ENCODE results near the gene SPATC1L.

The SPATC1L gene

DNA sequence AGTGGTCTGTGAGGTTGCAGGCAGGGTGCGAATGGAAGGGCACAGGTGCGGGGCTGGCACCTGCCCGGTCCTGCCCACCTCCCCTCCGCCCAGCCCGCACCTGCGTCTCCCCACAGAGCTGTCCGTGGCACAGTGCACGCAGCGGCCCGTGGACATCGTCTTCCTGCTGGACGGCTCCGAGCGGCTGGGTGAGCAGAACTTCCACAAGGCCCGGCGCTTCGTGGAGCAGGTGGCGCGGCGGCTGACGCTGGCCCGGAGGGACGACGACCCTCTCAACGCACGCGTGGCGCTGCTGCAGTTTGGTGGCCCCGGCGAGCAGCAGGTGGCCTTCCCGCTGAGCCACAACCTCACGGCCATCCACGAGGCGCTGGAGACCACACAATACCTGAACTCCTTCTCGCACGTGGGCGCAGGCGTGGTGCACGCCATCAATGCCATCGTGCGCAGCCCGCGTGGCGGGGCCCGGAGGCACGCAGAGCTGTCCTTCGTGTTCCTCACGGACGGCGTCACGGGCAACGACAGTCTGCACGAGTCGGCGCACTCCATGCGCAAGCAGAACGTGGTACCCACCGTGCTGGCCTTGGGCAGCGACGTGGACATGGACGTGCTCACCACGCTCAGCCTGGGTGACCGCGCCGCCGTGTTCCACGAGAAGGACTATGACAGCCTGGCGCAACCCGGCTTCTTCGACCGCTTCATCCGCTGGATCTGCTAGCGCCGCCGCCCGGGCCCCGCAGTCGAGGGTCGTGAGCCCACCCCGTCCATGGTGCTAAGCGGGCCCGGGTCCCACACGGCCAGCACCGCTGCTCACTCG lies 52.2 kb downstream of the SPATC1L start:
- no peak for DNase-seq (ENCODE audit: low read depth)

DNA sequence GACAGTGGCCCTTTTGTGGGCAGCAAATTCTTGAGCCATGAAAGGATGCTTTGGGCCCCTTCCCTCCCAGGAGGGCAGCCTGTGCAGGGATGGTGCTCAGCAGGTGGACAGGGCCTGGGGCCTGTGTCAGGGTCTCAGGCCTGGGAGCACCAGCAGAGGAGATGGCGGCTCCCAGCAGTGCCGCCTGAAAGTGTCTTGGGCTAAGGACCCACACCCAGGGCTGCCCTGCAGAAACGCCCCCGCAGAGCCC lies 52.7 kb downstream of the SPATC1L start:
- DNase-seq (ENCODE audit: low read depth): no peak

DNA sequence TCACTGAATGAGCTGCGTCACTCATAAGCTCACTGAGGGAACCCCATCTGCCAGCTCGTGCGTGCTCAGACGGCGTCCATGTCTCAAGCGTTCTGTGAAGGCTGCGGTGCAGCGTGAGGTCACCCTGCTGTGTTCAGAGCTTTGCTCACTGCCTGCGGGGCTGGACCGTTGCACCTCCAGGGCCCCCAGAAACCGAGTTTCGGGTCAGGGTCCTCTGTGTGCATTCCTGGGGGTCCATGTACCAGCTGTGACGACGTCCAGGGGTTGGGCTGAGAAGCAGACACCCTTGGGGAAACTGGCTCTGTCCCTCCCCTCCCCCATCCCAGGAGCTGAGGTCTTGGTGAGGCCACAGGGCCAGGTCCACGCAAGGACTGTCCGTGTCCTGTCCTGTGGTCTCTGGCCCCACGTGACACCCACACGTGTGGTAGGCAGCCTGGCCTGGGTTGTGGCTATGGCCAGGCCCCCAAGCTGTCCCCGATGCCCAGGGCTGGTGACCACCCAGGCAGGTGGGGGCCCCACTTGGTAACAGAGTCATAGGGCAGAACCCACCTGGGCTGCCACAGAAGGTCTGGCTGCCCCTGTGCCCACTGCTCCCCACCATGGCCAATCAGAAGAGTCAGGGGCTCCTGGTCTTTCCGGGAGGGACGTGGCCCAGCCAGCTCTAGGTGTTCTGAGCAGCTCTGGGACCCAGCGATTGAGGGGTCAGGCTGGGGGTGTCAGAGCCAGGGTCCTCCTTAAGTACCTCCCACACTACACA lies 53.2 kb downstream of the SPATC1L start:
- DNase-seq (ENCODE audit: low read depth): no peak

DNA sequence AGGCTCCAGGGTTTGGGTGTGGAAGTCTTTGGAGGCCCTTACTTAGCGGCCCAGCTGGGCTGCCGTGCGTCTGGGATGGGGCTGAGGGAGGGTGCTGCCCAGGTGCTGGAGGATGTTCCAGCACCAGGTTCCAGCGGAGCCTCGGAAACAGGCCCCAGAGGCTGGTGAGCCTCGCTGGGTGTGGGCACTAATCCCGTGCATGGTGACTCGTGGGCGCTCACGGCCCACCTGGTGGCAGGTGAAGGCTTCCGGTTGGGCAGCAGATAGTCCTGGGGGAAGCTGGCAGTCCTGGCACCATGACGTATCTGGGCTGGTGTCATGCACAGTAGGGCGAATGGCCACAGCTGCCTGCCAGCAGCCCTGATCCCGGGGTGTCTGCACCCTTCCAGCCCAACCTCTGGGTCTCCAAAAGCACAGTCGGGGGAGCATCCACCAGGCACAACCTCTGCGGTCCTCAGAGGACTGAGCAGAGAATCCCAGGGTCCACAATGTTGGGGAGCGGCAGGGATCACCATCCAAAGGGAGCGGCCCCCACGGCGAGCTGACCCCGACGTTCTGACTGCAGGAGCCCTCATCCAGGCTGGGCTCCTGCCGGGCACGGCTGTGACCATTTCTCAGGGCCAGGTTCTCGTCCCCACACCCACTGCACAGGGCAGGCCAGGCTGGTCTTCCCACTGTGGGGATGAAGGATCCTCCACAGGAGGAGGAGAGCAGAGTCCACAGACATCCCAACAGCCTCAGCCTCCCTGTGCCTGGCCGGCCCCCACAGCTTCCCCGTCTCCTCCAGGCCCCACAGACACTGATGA lies 54.2 kb downstream of the SPATC1L start:
- no peak for DNase-seq (ENCODE audit: low read depth)

DNA sequence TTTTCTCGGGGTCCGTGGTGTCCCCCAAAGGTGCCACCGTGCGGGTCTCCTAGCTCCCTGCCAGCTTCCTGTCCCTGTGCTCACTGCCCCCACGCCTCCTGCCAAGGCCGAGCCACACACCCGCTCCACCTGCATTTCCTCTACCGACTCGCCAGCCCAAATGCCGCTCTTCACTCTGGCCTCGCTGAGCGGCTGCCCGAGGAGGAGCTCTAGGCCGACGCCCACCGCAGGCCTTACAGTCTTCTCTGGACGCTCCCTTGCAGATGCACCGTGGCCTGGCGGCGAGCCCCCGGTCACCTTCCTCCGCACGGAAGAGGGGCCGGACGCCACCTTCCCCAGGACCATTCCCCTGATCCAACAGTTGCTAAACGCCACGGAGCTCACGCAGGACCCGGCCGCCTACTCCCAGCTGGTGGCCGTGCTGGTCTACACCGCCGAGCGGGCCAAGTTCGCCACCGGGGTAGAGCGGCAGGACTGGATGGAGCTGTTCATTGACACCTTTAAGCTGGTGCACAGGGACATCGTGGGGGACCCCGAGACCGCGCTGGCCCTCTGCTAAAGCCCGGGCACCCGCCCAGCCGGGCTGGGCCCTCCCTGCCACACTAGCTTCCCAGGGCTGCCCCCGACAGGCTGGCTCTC lies 55.2 kb downstream of the SPATC1L start:
- DNase-seq (ENCODE audit: low read depth): no peak

DNA sequence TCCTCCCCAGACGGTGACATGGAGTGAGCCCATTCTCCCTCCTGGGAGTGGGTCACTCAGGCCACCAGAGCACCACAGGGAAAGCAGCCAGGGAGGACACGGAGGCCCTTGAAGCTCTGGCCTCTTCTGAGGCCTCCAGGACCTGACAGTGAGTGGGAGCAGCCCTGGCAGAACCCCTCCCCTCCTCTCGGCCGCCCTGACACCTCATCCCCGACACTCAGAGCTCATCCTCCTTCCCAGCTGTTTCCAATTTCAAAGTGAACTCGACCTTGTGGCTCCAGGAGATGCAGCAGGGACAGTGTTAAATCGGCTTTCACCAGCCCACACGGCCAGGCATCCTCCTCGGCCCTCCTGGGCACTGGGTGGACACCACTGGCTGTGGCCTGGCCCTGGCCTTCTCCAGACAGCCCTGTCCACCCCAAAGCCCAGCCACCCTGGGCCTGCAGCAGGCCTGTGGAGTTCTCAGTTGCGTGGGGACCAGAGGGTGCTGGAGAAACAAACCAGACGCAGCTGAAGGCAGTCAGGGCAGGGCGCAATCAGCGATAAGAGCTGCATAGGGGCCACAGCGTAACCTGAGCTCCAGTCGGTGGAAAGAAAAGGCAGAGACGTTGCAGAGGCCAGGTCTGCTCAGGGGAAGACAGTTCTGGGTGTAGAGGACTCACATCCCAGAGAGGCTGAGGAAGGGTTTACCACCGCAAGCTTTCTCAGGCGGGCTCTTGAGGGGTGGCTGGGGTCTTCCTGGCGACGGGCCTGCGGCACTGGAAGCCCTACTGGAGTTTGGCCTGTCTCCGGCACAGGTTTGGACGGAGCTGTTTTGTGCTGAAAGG lies 55.9 kb downstream of the SPATC1L start:
- no peak for DNase-seq (ENCODE audit: low read depth)

DNA sequence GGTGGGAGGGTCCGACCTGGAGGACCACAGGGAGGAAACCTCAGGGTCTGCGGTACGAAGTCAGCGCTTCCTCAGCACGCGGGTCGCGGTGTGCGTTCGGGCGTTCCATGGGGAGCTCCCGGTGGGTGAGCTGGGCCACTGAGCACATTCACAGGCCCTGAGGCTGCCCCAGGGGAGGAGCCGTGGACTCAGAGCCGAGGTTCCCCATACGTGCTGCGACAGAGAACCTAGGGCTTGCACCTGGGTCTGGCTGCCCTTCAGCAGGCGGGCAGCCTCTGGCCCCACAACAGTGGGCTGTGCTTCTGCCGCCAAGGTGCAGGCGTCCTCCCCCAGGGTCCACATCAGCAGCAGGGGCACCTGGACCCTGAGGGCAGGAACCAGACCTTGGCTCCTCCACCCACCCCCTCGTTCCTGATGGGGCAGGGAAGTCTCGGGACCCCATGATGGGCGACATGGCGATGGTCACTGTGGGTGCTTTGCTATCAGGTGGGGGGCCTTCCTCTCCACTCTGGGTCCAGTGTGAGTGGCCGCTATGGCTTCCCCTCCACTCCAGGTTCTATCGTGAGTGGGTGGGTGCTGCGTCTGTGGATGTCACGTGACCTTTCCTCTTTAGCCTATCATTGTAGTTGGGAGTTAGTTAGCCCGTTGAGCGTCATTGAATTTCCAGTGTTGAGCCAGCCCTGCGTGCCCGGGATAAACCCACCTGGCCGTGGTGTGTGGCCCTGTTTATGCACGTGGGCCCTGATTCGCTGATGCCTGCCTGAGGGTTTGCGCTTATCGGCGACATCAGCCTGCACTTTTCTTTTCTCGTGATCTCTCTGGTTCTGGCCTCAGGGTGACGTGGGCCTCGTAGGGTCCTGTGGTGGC lies 56.8 kb downstream of the SPATC1L start:
- DNase-seq (ENCODE audit: low read depth): no peak

DNA sequence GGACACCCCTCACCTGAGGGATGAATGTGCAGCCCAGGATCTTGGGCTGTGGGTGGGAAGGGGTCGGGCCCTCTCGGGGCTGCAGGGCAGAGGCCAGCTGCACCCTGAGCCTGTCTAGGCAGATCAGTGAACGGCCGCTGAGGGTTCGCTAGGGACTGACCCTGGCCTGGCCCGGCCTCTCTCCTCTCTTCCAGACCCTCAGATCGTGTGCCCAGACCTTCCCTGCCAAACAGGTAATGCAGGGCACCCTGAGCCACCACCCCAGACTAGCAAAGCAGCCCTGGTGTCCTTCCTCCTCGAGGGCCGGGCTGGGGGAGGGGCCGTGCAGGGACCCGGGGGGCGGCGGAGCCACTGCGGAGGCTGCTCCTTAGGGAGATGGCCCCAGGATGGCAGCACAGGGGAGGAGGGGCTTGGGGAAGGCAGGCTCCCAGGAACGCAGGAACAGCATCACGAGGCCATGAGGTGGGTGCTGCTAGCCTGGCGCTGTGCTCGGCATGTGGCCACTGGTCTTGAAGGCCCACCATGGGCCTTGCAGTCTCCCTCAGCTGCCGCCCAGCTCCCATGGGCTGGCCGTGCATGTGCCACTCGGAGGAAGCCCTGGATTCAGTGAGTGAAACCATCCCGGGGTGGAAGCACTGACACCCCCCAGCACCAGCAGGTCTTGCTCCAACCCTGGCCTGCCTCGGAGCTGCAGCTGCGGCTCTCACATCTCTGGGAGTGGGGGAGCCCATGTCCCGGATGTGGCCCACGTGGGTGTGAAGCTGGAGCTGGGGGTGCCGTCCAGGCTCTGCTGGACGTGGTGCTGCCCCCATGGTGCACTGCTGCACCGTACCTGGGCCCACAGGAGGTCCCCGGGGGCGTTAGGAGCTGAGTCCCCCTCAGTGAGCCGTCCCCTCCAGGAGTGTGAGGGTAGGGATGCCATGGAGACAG lies 57.7 kb downstream of the SPATC1L start:
- DNase-seq (ENCODE audit: low read depth): no peak

DNA sequence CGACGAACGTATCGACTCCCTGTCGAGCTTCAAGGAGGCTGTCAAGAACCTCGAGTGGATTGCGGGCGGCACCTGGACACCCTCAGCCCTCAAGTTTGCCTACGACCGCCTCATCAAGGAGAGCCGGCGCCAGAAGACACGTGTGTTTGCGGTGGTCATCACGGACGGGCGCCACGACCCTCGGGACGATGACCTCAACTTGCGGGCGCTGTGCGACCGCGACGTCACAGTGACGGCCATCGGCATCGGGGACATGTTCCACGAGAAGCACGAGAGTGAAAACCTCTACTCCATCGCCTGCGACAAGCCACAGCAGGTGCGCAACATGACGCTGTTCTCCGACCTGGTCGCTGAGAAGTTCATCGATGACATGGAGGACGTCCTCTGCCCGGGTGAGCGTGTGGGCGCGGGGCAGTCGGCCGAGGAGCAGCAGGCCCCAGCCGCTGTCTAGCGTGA lies 58.4 kb downstream of the SPATC1L start:
- DNase-seq (ENCODE audit: low read depth): no peak

DNA sequence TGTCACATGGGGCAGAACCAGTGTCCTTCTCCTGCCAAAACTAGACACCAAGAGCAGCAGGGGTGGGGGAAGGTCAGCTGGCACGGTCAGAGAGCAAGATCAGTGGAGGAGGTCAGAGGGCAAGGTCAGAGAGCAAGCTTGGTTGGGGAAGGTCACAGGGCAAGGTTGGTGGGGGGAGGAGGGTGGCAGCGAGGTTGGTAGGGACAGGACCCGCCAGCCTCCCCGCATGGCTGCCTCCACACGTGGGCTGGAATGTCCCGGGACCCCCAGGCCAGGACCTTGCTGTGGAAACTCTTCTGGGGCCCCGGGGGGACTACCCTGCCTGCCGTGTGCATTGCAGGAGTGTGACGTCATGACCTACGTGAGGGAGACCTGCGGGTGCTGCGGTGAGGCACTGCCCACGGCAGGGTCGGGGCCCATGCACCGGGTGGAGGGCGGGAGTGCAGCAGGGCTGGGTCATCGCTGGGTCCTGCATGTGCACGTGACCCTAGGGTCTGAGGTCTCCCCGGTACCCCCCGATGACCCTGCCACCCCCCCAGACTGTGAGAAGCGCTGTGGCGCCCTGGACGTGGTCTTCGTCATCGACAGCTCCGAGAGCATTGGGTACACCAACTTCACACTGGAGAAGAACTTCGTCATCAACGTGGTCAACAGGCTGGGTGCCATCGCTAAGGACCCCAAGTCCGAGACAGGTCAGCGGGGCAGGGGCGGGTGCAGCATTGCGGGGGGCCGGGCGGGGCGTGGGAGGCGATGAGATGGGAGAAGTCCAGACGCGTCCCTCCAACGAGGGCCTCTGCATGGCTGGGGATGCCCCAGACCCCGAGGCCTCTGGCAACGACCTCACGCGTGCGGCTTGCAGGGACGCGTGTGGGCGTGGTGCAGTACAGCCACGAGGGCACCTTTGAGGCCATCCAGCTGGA lies 59.1 kb downstream of the SPATC1L start:
- DNase-seq (ENCODE audit: low read depth): no peak

DNA sequence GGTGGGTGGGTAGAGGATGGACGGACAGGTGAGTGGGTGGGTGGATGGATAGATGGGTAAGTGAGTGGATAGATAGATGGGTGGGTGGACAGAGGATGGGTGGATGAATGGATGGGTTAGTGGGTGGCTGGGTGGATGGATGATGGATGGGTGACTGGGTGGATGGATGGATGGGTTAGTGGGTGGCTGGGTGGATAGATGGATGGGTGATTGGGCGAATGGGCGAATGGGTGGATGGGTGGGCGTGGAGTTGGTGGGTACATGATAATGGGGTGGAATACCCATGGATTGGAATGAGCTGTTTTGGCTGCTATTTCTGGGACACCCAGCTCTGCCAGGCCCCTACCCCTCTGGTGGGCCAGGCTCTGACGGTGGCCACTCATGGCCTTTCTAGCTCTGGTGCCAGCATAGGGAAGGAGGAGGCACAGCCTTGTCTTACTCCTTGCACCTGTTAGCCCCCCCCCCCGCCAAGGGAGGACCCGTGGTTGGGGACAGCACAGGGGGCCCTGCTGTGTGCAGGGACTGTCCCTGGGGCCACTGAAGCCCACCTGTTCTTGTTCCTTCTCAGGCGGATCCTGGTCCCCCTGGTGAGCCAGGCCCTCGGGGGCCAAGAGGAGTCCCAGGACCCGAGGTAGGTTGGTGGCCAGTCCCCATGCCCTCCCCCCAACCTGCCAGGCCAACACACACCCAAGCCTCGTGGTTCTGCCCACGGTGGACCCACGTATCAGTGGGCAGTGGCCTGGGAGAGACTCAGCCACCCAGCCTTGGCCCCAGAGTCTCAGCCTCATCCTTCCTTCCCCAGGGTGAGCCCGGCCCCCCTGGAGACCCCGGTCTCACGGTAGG lies 60.0 kb downstream of the SPATC1L start:
- DNase-seq (ENCODE audit: low read depth): no peak

DNA sequence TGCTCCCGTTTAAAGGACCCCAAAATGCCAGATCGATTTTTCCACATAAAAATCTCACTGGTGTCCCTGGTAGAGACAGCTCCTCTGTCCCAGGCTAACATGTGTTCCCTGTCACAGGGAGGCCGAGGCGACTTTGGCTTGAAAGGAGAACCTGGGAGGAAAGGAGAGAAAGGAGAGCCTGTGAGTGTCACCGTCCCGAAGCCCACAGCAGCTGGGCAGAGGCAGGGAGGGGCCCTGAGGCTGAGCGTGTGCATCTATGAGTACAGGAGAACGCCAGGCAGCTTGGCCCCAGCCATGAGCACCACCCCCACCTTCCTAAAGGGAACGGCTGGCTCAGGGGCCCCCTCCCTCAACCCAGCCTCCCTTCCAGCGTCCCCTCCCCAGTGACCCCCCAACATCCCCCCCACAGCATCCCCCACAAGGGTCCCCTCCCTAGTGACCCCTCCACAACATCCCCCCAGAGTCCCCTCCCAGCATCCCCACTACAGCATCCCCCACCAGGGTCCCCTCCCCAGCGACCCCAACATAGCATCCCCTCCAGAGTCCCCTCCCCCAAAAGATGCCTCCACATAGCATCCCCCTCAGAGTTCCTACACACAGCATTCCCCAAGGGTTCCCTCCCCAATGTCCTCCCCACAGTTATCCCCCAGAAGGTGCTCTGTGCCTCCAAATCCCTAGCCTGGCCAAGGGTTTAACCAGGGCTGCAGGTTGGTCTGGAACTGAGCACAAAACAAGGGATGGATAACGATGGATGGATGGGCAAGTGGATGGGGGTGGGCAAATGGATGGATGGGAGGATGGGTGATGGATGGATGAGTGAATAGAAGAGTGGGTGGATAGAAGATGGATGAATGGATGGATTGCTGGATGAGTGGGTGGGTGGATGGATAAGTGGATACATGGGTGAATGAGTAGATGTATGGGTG lies 61.2 kb downstream of the SPATC1L start:
- DNase-seq (ENCODE audit: low read depth): no peak

DNA sequence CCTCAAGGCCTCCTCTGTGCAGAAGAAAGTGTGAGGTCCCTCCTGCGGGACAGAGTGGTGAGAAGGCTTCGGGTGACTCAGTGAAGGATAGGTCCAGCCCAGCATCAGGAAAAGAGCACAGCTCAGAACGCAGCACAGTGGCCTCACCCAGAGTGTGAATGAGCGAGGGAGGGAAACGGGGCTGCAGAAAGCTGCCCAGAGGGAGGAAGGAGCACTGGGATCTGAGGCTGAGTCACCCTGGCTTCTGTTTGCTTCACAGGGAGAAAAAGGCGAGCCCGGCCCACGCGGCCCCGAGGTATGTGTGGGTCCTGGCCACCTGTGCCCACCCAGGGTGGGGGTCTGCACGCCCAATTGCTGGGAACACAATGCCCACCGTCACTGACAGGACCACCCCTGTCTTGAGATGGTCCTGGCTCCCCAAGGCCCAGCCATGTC lies 62.0 kb downstream of the SPATC1L start:
- DNase-seq (ENCODE audit: low read depth): peak; percentile 93

DNA sequence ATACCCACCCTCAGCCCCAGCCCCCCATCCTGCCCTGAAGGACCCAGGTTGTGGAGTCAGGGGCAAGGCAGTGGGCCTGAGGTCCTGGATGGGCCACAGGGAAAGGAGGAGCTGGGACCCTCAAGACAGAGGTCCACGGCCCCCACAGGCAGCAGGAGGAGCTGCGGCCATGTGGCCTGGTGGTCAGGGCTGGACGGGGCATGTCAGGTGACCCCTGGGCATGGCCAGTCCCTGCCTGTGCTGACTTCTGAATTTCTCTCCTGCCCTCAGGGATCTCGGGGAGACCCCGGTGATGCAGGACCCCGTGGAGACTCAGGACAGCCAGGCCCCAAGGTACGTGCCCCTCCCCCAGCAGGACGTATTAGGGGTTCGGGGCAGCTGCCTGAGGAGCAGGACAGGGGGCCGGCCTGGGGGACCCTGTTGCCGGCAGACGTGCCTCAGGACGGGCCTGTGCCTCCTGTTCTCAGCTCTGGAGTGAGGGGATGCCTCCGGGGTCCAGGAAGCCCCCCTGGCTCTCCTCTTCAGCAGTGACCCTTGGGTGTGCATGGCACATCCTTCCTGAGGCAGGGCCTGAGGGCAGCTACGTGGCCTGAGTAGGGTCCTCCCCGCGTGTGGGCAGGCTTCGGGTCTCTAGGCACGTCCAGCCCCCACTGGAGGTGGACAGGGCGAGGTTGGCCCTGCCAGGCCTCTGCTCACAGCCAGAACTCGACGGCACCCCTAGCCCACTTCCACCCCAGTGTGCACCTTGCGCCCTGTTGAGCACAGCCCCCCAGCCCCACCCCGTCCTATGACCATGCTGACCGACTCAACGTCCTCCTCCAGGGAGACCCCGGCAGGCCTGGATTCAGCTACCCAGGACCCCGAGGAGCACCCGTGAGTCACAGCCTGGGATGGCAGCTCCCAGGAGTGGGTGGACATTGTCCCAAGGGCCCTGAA lies 62.7 kb downstream of the SPATC1L start:
- DNase-seq (ENCODE audit: low read depth): no peak
